ENCODE measurements around the gene ADGRG6. TPM values are rescaled to one million over a fixed set of nuclear protein-coding genes. Genes with fewer than 3 reads are reported as not detected.

Gene ADGRG6
- total and polyA plus RNA-seq, 9 of the 15 experiments (the other 6 are each of a cell fraction or from before 2014, with no cell fraction given): under 0.01 to 0.11 (median 0.05) TPM; not detected in 5

DNA sequence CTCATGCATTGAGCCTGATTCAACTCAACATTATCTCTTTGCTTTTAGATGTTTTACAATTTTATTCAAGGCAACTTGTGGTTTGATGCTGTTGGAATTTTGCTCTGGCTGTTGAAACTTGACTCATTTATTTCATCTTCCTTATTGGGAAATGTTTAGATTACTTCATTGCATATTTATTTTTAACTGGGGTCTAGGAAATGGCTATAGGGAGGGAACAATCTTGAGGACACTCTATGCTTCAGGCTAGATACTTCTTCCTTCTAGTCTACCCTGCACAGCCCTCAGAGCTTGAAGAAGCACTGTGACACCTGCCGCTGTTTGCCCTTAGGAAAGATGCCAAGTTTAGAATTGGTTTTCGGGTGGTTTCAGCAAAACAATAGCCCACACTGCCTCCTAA, 183.4 kb downstream of the ADGRG6 start:
- no peaks in the 10 kb centered on the region for H3K9me3 ChIP-seq (replicated peaks; ENCODE audit: control insufficient read depth, insufficient read depth, low read depth, low read length)
- H4K20me1 ChIP-seq (replicated peaks; ENCODE audit: control insufficient read depth, insufficient read depth, low read length): no peaks in the 10 kb centered on the region
- no peak overlapping the region for H2AFZ ChIP-seq (ENCODE audit: low read depth, low read length)
- FAIRE-seq (no peak), DNase-seq (ENCODE audit: extremely low read depth in 1 of 4, low spot score in 3 of 4) (no peak), ATAC-seq (no peak)
- no peaks in the 10 kb centered on the region for H3K27me3 ChIP-seq (ENCODE audit: control insufficient read depth in 2 of 2, insufficient read depth in 2 of 2, low read length in 2 of 2)
- no peak overlapping the region for H3K27ac ChIP-seq (ENCODE audit: extremely low read depth, low read depth, low read length)
- no peaks in the 10 kb centered on the region for H3K79me2 ChIP-seq (ENCODE audit: control insufficient read depth, insufficient read depth, low read length)
- no peaks in the 10 kb centered on the region for H3K36me3 ChIP-seq (ENCODE audit: control insufficient read depth, insufficient read depth, low read length)
- BruUV-seq (replicated peaks): no TSS peak
- H3K4me1 ChIP-seq (replicated peaks in 1 of 2; ENCODE audit: control insufficient read depth in 2 of 2, insufficient read depth in 2 of 2, low read length in 2 of 2): no peaks in the 10 kb centered on the region
- CTCF ChIA-PET (ENCODE audit: low intra/inter-chr PET ratio): no interaction called here
- H3K4me3 ChIP-seq: no peak overlapping the region
- no peak overlapping the region for H3K9ac ChIP-seq (ENCODE audit: insufficient read depth in 1 of 2, low read depth in 2 of 2, low read length in 2 of 2)
- in situ Hi-C loops (cut with MboI): no loop called here
- WGBS (ENCODE audit: insufficient coverage, low coverage, missing lambda C conversion rate): 0% methylated on average over 2 of the region's 2 CpGs
- H3K9me1 ChIP-seq (ENCODE audit: control insufficient read depth, insufficient read depth, low read length): no peaks in the 10 kb centered on the region
- H3K4me2 ChIP-seq (ENCODE audit: insufficient read depth, low read length): no peak overlapping the region
- POLR2A ChIA-PET: interaction anchor here (0.8 kb wide), 1 partner anchor 17 kb away, joined by 3 read pairs; no protein-coding TSS in a partner anchor
- intact Hi-C loops (cut with micrococcal nuclease): no loop called here
- no peak for TF ChIP-seq KDM5B (IDR thresholded peaks at IDR 0.05; ENCODE audit: insufficient replicate concordance, low read depth, low read length)
- TF ChIP-seq ZNF41 (CRISPR knock-in tag; conservative IDR thresholded peaks at IDR 0.05): no peak
- TF ChIP-seq SREBF2 (CRISPR knock-in tag; IDR thresholded peaks at IDR 0.05): no peak
- no peak for TF ChIP-seq POLR3A (IDR thresholded peaks at IDR 0.05; ENCODE audit: borderline replicate concordance, extremely low read depth, insufficient read depth, insufficient read length)
- no peak for TF ChIP-seq POLR2A (conservative IDR thresholded peaks at IDR 0.05)
- TF ChIP-seq, protein P1, sequence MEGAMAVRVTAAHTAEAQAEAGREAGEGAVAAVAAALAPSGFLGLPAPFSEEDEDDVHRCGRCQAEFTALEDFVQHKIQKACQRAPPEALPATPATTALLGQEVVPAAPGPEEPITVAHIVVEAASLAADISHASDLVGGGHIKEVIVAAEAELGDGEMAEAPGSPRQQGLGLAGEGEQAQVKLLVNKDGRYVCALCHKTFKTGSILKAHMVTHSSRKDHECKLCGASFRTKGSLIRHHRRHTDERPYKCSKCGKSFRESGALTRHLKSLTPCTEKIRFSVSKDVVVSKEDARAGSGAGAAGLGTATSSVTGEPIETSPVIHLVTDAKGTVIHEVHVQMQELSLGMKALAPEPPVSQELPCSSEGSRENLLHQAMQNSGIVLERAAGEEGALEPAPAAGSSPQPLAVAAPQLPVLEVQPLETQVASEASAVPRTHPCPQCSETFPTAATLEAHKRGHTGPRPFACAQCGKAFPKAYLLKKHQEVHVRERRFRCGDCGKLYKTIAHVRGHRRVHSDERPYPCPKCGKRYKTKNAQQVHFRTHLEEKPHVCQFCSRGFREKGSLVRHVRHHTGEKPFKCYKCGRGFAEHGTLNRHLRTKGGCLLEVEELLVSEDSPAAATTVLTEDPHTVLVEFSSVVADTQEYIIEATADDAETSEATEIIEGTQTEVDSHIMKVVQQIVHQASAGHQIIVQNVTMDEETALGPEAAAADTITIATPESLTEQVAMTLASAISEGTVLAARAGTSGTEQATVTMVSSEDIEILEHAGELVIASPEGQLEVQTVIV (CRISPR knock-in tag; IDR thresholded peaks at IDR 0.05; ENCODE audit: borderline replicate concordance): no peak
- TF ChIP-seq SMAD3 (CRISPR knock-in tag; conservative IDR thresholded peaks at IDR 0.05): no peak
- no peak for TF ChIP-seq NCOR1 (IDR thresholded peaks at IDR 0.05)
- no peak for TF ChIP-seq STAT5A (IDR thresholded peaks at IDR 0.05; ENCODE audit: borderline replicate concordance, low read length)
- no peak for TF ChIP-seq RBM14 (IDR thresholded peaks at IDR 0.05; ENCODE audit: borderline replicate concordance, insufficient read depth, low read depth, low read length)
- no peak for TF ChIP-seq SOX6 (IDR thresholded peaks at IDR 0.05)
- no peak for TF ChIP-seq NCOA2 (IDR thresholded peaks at IDR 0.05; ENCODE audit: partially characterized antibody in 2 of 2)
- TF ChIP-seq, protein P2, sequence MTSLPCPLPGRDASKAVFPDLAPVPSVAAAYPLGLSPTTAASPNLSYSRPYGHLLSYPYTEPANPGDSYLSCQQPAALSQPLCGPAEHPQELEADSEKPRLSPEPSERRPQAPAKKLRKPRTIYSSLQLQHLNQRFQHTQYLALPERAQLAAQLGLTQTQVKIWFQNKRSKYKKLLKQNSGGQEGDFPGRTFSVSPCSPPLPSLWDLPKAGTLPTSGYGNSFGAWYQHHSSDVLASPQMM (CRISPR knock-in tag; IDR thresholded peaks at IDR 0.05): no peak
